ENCODE data around the gene ZNF138.

DNA sequence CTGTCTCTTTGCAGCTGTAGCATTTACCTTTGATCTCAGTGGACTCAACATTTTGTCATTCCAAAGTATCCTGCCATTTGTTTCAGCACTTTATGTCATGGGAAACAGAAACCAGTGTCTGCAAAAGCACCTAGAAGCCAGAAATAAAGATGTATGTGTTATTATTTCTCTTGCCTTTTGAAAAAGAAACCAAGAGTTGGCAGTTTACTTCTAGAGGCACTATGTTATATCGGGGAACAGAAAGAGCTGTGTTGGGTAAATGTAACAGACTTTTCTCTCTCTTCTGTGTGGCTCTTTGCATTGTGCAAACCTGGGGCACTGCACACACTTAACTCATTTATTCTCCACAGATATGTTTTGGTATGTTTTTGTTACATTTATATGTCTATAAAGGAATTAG lies 36.7 kb downstream of the ZNF138 start:
- TF ChIP-seq, protein P1, sequence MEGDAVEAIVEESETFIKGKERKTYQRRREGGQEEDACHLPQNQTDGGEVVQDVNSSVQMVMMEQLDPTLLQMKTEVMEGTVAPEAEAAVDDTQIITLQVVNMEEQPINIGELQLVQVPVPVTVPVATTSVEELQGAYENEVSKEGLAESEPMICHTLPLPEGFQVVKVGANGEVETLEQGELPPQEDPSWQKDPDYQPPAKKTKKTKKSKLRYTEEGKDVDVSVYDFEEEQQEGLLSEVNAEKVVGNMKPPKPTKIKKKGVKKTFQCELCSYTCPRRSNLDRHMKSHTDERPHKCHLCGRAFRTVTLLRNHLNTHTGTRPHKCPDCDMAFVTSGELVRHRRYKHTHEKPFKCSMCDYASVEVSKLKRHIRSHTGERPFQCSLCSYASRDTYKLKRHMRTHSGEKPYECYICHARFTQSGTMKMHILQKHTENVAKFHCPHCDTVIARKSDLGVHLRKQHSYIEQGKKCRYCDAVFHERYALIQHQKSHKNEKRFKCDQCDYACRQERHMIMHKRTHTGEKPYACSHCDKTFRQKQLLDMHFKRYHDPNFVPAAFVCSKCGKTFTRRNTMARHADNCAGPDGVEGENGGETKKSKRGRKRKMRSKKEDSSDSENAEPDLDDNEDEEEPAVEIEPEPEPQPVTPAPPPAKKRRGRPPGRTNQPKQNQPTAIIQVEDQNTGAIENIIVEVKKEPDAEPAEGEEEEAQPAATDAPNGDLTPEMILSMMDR (IDR thresholded peaks at IDR 0.05; ENCODE audit: low read depth, low read length), result no peak
- TF ChIP-seq EZH2phosphoT487 (IDR thresholded peaks at IDR 0.05; ENCODE audit: low read depth), result no peak
